ENCODE measurements around the gene KBTBD4.
"Not testable (repeated sequence)": the region's sequence is repeated elsewhere in the genome, so short reads cannot be mapped to it uniquely, and the experiment has no call there.

KBTBD4 gene

DNA sequence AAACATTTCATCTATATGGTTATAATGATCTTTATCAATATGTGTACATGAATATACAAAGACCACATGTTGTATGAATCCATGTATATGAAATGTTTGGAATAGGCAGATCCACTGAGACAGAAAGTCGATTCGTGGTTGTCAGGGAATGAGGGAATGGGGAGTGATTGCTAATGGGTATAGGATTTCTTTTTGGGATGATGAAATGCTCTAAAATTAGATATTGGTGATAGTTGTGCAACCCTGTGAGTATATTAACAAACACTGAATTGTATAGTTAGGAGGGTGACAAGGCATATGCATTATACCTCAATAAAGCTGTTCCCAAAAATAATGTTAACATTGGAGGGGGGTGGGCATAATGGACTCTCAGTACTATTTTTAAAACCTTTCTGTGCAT is 18.3 kb downstream of the KBTBD4 start:
- no peak for DNase-seq (ENCODE audit: low read depth)

DNA sequence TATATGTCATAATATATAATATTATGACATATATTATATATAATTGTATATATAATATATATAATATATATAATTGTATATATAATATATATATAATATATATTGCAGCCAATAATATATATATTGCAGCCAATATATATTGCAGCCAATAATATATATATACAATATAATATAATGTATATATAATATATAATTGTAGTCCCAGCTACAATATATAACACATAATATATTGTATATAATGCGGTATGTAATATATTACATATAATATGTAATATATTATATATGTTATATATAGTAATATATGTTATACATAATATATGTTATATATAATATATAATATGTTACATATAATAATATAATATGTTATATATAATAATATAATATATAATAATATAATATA is 20.1 kb downstream of the KBTBD4 start:
- no peak for DNase-seq (ENCODE audit: low read depth)

DNA sequence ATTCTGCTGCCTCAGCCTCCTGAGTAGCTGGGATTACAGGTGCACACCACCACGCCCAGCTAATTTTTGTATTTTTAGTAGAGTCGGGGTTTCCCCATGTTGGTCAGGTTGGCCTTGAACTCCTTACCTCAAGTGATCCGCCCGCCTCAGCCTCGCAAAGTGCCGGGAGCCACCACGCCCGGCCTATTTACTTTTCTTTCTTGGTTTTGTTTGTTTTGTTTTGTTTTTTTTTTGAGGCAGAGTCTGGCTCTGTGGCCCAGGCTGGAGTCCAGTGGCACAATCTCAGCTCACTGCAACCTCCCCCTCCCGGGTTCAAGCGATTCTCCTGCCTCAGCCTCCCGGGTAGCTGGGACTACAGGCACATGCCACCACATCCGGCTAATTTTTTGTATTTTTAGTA is 21.8 kb downstream of the KBTBD4 start:
- DNase-seq (ENCODE audit: low read depth), result not testable (repeated sequence)

DNA sequence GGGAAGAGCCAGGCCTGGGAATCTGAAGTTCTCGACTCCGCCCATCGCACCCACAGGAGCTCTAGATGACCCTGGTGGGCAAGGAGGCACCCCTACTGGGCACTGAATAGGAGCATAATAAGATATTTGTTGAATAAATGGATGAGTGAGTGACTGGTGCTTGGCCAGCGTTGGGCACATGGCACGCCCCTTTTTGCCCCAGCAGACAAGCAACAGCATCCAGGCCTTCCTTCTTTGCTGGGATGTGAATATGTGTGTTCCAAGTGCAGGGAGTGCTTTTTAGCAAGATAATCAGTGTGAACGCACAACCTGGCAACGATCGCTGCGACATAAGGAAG is 25.4 kb downstream of the KBTBD4 start:
- no peak for DNase-seq (ENCODE audit: low read depth)

DNA sequence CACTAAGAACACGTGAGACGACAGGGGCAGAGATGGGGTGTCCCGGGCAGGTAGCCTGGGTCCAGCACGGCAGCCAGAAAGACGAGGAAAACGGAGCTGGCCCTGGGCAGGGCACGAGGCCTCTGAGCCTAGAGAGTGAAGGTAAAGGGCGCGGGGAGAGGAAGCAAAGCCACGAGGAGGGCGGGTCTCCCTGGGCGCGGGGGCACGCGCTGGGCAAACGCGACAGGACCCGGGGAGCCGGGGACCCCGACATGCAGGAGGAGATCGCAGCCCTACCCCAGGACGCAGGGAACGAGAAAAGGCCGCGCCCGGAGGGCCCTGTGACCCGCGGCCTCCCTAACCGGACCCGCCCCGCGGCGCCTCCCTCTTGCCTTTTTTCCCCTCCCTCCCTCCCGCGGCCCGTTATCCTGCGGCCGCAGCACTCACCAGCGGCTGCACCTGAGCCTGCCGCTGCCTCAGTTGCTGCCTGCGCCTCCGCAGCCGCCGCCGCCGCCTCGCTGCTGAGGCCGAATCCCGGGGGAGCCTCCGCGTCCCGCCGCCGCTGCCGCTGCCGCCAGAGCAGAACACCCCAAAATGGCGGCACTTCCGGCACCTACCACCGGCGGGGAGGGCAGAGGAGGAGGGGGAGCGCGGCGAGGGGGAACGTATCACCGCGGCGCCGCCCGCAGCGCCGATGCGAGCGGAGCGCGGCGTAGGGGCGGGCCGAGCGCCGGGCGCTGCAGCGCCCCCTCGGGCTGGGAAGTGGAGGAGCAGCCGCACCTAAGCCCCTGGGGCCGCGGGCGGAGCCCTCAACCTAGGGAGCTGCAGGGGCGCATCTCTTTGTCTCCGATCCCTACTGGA is 26.0 kb downstream of the KBTBD4 start, which contains the start of gene CELF1:
TSS of gene CELF1 (minus strand) at position 567 of the 840 bp plus-strand sequence. CDS start 53,609 bp downstream, outside the sequence.
- peak; percentile 76 for DNase-seq (ENCODE audit: low read depth)

DNA sequence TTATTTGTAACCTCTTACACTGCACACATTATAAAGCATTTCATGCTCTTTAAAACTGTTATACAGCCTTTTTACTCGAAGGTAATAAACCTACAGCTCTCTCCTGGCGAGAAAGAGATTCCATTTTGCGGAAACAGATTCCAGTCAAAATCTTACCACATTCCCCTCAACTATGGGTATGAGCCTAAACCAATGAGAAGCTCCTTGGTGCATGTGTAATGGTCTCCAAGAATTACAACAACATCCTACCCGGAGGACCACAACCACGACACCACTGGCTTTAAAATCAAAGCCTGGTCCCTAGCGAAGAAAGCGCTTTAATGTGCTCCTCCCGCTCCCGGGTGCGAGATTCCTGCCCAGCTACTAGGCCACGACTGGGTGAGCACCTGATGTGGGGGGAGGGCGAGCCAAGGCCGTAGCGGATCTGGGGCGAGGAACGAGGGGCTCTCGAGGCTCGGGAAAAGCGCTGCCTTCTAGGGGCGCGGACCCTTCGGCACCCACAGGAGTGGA is 26.7 kb downstream of the KBTBD4 start:
- DNase-seq (ENCODE audit: low read depth), result no peak

DNA sequence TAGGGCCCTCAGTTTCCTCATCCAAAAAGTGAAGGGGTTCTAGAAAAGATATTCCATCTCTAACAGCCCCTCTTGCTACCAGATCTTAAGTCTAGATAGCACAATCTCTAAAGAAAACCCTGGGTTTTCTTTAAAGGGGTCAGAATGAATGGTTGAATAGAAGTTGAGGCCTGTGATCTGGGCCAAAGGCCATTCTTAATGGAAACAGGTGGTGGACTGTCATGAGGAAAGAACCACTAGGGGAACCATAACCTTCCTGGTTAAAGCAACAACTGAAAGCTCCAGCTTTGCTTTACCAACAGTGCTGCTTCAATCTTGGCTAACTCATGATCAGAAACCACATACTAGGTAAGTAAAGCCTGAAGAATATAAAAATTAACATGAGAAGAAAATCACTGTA is 27.7 kb downstream of the KBTBD4 start:
- no peak for DNase-seq (ENCODE audit: low read depth)

DNA sequence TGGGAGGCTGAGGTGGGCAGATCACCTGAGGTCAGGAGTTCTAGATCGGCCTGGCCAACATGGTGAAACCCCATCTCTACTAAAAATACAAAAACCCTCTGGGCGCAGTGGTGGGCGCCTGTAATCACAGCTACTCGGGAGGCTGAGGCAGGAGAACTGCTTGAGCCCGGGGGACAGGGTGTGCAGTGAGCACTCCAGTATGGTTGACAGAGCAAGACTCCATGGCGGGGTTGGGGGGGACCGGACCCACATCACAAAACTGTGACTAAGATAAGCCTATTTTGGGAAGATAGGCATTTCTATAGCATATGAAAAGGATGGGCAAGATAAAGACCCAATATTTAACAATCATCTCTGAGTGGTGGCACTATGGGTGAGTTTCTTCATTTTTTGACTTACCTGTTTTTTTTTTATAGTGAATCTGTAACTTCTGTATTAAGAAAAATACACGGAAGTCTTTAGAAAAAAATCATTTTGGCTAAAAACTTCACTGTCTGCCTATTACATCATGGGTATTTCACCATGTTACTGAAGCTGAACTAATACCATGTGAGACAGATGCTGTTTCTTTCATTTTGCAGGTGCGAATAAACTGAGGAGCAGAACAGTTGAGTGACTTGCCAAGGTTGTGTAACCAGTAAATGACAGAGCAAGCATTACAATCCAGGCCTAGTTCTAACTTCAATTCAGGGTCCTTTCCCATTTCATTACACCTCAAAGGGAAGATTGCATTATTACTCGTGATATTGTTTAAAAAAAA is 28.3 kb downstream of the KBTBD4 start:
- no peak for DNase-seq (ENCODE audit: low read depth)

DNA sequence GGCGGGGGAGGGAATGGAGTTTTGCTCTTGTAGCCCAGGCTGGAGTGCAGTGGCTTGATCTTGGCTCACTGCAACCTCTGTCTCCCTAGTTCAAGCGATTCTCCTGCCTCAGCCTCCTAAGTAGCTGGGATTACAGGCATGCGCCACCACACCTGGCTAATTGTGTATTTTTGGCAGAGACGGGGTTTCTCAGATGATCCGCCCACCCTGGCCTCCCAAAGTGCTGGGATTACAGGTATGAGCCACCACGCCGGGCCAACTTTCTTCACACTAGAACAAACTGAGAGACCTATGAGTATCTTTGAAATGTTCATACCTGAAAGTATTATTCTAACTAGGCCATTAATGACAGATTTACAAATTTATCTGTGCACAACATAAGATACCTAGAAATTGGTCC is 32.5 kb downstream of the KBTBD4 start:
- not testable (repeated sequence) for DNase-seq (ENCODE audit: low read depth)

DNA sequence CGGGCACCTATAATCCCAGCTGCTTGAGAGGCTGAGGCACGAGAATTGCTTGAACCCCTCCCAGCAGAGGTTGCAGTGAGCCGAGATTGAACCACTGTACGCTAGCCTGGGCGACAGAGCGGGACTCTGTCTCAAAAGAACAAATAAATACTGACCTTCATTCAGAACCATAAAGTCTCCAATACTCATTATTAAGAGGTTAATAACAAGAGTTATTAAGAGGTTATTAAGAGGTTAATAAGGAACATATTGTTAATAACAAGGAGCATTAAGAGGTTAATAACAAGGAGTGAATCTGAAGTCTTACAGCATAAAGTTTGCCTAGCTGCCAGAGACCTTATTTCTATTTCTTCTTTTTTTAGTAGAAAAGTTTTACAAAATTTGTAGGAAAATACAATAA is 33.5 kb downstream of the KBTBD4 start:
- no peak for DNase-seq (ENCODE audit: low read depth)

DNA sequence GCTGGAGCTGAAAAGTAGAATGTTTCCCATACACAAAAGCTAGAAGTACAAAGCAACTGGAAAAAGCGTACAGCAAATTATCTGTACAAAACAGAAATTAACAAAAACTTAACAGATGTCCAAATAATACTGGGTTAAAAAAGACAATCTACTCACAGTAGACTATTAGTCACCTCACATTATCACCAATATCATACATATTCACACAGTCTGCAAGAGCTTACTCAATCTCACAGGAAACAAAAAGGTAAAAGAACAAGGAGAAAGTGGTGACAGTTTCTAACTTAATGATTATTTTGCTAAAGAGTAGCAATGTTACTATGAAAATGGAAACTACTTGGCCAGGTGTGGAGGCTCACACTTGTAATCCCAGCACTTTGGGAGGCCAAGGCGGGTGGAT is 37.7 kb downstream of the KBTBD4 start:
- DNase-seq (ENCODE audit: low read depth), result no peak

DNA sequence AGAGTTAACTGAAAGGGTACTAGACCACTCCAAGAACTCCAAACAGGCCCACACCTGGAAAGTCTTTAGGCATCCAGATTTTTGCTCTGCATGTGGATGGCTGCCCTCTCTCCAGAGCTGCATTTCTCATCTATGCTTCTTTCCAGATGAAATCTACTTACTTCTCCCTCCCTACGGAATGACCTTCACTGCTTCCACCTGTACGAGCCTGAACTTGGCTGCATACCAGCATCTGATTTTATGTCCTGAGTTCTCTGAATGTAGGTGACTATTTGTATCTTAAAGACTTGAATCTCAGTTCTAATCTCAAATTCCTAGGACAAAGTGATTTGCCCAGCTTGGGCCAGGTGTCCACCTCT is 39.1 kb downstream of the KBTBD4 start:
- no peak for DNase-seq (ENCODE audit: low read depth)

DNA sequence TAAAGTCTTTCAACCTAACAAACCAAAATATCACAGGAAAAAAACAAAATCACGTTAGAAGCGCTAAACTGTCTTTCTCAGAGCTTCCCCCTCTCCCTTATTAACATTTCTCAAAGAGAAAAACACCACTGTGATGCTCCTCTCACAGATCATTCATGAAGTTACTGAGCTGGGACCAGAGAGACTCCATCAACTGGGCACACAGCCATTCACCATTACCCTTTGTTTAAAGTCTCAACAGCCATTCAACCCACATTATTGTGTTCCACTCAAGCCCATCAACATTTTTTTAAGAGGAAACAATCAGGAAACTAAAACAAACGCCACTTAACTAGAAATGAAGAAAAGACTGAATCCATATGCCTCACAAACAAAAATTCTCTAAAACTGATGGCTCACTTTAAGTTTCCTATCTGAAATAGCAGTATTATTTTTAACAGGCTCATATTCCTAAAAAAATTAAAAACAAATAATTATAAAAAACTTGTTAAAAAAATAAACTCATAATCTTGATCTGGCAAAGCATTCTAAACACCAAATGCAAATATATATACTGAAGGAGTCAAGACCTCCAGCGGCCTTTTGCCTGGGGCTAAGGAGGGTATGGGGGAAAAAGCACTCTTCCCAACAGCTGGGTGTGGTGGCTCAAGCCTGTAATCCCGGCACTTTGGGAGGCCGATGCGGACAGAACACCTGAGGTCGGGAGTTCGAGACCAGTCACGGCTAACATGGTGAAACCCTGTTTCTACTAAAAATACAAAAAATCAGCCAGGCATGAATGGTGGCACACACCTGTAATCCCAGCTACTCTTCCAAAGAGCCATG is 39.8 kb downstream of the KBTBD4 start:
- no peak for DNase-seq (ENCODE audit: low read depth)

DNA sequence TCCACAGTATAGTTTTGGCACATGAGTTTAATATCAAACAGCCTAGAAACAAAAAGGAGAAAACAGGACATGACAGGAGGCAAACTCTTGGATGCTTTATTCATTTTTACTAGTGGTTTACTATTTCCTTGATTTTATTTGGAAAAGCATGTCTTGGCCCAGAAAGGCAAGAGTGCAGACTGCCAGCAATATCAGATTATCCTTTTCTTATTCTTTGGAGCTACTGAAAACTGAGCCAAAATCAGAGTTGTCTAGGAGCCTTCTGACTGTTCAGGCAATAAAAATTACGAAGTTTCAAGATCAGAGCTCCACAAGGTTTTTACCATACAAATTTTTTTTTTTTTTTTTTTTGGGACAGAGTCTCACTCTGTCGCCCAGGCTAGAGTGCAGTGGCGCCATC is 41.9 kb downstream of the KBTBD4 start:
- no peak for DNase-seq (ENCODE audit: low read depth)

DNA sequence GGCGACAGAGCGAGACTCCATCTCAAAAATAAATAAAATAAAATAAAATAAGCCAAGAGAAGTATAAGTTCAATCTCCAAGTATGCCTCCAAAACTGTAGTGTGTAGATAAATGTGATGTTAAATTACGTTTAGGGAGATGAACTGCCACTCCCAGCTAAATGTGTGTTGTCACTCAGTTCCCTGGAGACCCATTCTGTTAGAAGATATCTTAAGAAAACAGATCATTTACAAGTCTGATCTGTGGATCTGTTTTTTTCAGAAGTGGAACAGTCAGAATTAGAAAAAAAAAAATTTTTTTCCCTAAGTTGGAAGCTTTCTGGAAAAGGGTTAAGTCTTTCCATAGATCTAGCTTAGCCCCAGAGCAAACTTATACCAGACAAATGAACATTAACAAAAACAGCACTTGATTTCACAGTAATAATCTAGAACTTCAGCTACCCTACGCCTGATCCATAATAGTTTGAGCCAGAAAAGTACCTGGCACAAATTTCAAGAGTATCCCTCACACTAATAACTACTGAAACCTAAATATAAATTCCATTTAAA is 44.0 kb downstream of the KBTBD4 start:
- DNase-seq (ENCODE audit: low read depth), result no peak

DNA sequence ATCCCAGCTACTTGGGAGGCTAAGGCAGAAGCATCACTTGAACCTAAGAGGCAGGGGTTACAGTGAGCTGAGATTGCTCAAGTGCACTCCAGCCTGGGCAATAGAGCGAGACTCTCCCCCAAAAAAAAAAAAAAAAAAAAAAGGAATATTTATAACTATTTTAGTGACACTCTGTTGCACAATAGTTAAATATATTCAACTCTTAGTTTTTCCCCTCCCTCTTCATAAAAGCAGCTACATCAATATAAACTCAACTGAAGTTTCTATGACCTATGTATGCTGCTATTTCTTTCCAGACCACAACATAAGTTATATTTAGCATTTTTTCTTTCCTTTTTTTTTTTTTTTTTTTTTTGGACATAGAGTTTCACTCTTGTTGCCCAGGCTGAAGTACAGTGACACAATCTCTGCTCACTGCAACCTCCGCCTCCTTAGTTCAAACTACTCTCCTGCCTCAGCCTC is 45.0 kb downstream of the KBTBD4 start:
- no peak for DNase-seq (ENCODE audit: low read depth)

DNA sequence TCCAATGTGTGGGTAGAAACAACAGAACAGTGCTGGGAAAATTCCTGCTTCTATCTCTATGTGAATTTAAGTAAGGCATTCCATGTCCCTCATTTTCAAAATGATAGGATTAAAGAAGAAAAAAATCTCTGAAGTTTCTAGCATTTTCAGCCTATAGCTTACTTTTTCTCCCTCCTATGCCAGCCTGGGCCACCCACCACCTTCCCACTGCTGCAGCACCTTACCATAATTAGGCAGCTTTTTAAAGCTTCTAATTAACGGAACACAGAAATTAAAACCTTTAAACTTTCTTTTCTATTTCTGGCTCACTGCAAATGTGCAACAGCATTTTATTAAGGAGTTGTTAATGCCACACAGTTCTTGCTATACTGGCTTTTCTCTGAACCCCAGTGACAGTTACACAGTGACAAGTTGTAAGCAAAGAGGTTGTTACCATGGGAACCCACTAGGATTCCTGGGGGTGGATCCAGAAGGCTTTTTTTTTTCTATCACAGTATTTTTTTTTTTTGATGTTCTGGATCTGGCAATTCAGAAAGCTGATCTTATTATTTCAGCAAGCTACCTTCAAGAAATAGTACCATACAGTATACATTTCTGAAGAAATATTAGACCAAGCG is 46.1 kb downstream of the KBTBD4 start:
- no peak for DNase-seq (ENCODE audit: low read depth)

DNA sequence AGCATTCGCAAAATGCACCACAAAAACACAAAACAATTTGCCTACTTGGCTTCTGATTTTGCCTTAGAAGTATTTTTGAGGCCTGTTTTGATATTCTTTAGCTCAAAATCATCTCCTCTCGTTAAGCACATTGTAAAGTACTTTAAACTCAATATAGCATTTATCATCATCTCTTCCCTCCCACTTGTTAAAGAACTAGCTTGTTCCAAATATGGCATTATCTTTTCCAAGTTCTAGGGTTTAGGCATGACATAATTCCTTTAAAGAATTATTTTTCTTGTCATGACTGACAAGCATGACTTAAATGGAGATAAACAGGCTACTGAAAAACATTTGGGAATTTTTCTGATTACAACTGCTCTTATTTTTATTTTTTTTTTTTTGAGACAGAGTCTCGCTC is 47.1 kb downstream of the KBTBD4 start:
- no peak for DNase-seq (ENCODE audit: low read depth)

DNA sequence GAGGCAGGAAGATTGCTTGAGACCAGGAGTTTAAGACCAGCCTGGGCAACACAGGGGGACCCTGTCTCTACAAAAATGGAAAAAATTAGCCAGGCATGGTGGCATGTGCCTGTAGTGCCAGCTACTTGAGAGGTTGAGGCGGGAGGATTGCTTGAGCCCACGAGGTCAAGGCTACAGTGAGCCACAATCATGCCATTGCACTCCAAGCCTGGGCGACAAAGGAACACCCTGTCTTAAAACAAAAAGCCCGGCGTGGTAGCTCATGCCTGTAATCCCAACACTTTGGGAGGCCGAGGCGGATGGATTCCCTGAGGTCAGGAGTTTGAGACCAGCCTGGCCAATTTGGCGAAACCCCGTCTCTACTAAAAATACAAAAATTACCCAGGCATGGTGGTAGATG is 48.0 kb downstream of the KBTBD4 start:
- not testable (repeated sequence) for DNase-seq (ENCODE audit: low read depth)

DNA sequence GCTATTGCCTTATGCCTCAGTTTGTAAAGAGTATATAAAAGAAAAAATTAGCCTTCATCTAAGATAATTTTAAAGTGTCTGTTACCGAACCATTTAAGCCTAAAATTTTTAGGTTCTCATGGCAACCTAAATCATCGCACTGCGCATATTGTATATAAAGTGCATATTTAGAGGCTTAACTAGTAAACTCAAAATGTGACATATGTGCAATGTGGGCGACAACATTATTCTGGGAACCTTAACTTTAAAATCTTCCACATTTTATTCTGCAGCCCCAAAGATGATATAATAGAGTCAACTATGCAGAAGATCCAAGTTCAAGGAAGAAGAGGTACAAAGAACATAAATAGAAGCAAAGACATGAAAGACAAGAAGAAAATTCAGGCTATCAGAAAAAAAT is 48.8 kb downstream of the KBTBD4 start:
- DNase-seq (ENCODE audit: low read depth), result no peak

DNA sequence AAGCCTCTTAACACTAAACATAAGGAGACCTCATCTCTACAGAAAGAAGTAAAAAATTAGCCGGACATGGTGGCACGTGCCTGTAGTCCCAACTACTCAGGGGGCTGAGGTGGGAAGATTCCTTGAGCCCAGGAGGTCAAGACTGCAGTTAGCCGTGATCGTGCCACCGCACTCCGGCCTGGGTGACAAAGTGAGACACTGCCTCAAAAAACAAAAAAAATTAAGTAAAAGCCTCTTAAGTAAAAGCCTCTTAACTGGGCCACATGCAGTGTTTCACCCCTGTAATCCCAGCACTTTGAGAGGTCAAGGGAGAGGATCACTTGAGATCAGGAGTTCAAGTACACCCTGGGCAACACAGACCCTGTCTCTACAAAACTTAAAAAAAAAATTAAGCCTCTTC is 51.6 kb downstream of the KBTBD4 start:
- DNase-seq (ENCODE audit: low read depth), result no peak

DNA sequence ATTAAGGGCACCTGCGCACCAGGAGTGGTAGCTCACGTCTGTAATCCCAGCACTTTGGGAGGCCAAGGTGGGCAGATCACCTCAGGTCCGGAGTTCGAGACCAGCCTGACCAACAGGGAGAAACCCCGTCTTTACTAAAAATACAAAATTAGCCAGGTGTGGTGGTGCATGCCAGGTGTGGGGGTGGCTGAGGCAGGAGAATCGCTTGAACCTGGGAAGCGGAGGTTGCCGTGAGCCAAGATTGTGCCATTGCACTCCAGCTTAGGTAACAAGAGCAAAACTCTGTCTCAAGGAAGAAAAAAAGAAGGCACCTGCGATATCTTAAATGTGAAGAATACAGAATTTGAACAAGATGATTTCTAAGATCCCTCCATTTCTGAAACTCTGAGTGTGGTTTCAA is 52.7 kb downstream of the KBTBD4 start:
- not testable (repeated sequence) for DNase-seq (ENCODE audit: low read depth)

All from fibroblast of the conjunctiva (primary cell).